Measurements from ENCODE around the gene SPINK2.

DNA sequence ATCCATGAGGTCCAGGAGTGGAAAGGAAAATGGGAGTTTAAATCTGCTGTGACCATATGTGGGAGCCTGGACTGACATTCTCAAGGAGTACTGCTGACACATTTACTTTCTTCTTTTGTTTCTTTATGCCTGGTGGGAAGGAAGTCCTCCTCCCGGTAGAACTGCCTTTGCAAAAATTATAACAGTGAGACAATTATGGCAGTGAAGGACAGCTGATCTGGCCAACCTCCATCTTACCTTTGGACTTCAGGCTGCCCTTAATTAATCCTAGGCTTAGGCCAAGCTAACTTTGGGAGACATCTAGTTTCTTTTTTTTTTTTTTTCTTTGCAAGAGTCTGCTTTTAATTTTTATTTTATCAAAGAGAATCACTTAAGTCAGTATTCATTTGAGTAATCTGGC lies 61.3 kb downstream of the SPINK2 start:
- TF ChIP-seq CTCF (IDR thresholded peaks at IDR 0.05; ENCODE audit: control extremely low read depth in 1 of 3, insufficient read depth in 1 of 3, low read depth in 1 of 3, low read length in 3 of 3) (no peak), POLR2AphosphoS5 (IDR thresholded peaks at IDR 0.05; ENCODE audit: low read depth, low read length) (no peak), POLR2A (IDR thresholded peaks at IDR 0.05; ENCODE audit: control extremely low read depth in 1 of 2, low read depth in 2 of 2, low read length in 2 of 2) (no peak), NRF1 (IDR thresholded peaks at IDR 0.05; ENCODE audit: low read depth, low read length) (no peak), BCL11A (IDR thresholded peaks at IDR 0.05; ENCODE audit: low read depth in 2 of 2, low read length in 2 of 2) (no peak), CHD2 (IDR thresholded peaks at IDR 0.05; ENCODE audit: low read length) (no peak), RBBP5 (IDR thresholded peaks at IDR 0.05; ENCODE audit: borderline replicate concordance, low read depth, low read length) (no peak), BRCA1 (IDR thresholded peaks at IDR 0.05; ENCODE audit: low read depth, low read length) (no peak), TAF1 (IDR thresholded peaks at IDR 0.05; ENCODE audit: low read depth, low read length) (no peak), EP300 (IDR thresholded peaks at IDR 0.05; ENCODE audit: borderline replicate concordance in 1 of 2, low read depth in 2 of 2, low read length in 2 of 2) (no peak), JUN (IDR thresholded peaks at IDR 0.05; ENCODE audit: low read depth, low read length) (no peak), RXRA (IDR thresholded peaks at IDR 0.05; ENCODE audit: insufficient read depth, low read depth, low read length) (no peak)
- TF ChIP-seq, protein P1, sequence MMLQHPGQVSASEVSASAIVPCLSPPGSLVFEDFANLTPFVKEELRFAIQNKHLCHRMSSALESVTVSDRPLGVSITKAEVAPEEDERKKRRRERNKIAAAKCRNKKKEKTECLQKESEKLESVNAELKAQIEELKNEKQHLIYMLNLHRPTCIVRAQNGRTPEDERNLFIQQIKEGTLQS (IDR thresholded peaks at IDR 0.05; ENCODE audit: insufficient read depth, low read depth, low read length) = no peak

All from H1 (cell line).